ENCODE results near the gene PAX8.

GRCh38 chr2:113238871-113239839 lies 39.6 kb downstream of the PAX8 start:
- TF ChIP-seq GATA2 (IDR thresholded peaks at IDR 0.05; ENCODE audit: low read depth, low read length) (no peak), GATA3 (IDR thresholded peaks at IDR 0.05; ENCODE audit: low read depth, low read length) (no peak)
